Panc1 (cell line): ENCODE measurements around the gene NME2. TPM values are rescaled to one million over a fixed set of nuclear protein-coding genes. Genes with fewer than 3 reads are reported as not detected.
"Not testable (repeated sequence)": the region's sequence is repeated elsewhere in the genome, so short reads cannot be mapped to it uniquely, and the experiment has no call there.

Experiments used
- ATAC-seq: fragments of 200-7000 bp; cut with Tn5 transposase; 2 replicates; pipeline ENCODE4 v1.9.1; 2020; ENCODE audit warnings: mild to moderate bottlenecking, moderate library complexity
- BruUV-seq: library from RNA; stranded (reverse); fragments of 400-500 nt; replicated peaks from 2 replicates; lab custom pipeline; 2021; lab: Mats Ljungman, UMichigan
- CTCF ChIA-PET: fragments of 300-600 bp; sonication (Branson Sonifier 250); formaldehyde crosslinking; loops from one replicate; lab custom pipeline; 2022; ENCODE audit warnings: antibody characterized with exemption; lab: Charles Lee
- POLR2A ChIA-PET: fragments of 300-600 bp; sonication (Branson Sonifier 250); formaldehyde crosslinking; loops from one replicate; lab custom pipeline; 2022; ENCODE audit warnings: antibody characterized with exemption; lab: Charles Lee
- DNase-seq: peaks from one replicate; pipeline ENCODE4 v3.0.0-alpha.2; 2010; ENCODE audit warnings: low read depth, low spot score
- H3K27ac ChIP-seq: 2 replicates; pipeline ENCODE4 v1.5.1; 2011; ENCODE audit warnings: mild to moderate bottlenecking, low read length, inconsistent platforms
- H3K27me3 ChIP-seq: fragments of 200-500 bp; sonication (Bioruptor generic); 2 replicates; pipeline ENCODE4 v1.6.0; 2014; ENCODE audit warnings: low read length, inconsistent platforms; ENCODE audit not compliant: control insufficient read depth, insufficient read depth
- H3K36me3 ChIP-seq: fragments of 200-500 bp; sonication (Bioruptor generic); 2 replicates; pipeline ENCODE4 v1.5.1; 2014; ENCODE audit warnings: inconsistent platforms, mild to moderate bottlenecking, low read length, moderate library complexity; ENCODE audit not compliant: control insufficient read depth, insufficient read depth
- H3K4me1 ChIP-seq: 2 replicates; pipeline ENCODE4 v1.5.1; 2011; ENCODE audit warnings: inconsistent platforms, mild to moderate bottlenecking, low read length, moderate library complexity; ENCODE audit not compliant: control insufficient read depth, insufficient read depth
- H3K4me3 ChIP-seq, 2 experiments: 2 replicates each; pipeline ENCODE4 v1.5.1; 2011 to 2012; ENCODE audit warnings: low read depth in 2 of 2, low read length in 2 of 2, mild to moderate bottlenecking in 2 of 2, inconsistent platforms in 1 of 2, moderate library complexity in 1 of 2
- H3K9me3 ChIP-seq: fragments of 200-500 bp; sonication (Bioruptor generic); 2 replicates; pipeline ENCODE4 v1.5.1; 2014; ENCODE audit warnings: low read depth, mild to moderate bottlenecking, inconsistent platforms, low read length, moderate library complexity; ENCODE audit not compliant: control insufficient read depth, insufficient read depth
- CTCF ChIP-seq: fragments of 450-650 bp; IDR thresholded peaks from 2 replicates; pipeline ENCODE4 v1.5.1; 2017; ENCODE audit warnings: mild to moderate bottlenecking
- POLR2AphosphoS5 ChIP-seq: IDR thresholded peaks from 2 replicates; pipeline ENCODE4 v1.6.1; 2012; ENCODE audit warnings: mild to moderate bottlenecking, low read depth, low read length, moderate library complexity
- REST ChIP-seq, 2 experiments: IDR thresholded peaks; 2 replicates each; pipeline ENCODE4 v1.6.1; 2011 to 2012; ENCODE audit warnings: low read depth in 2 of 2, control low read depth in 1 of 2, low read length in 1 of 2, mild to moderate bottlenecking in 1 of 2, moderate library complexity in 1 of 2; ENCODE audit not compliant: insufficient read depth in 1 of 2
- SIN3A ChIP-seq: IDR thresholded peaks from 2 replicates; pipeline ENCODE4 v1.6.1; 2012; ENCODE audit warnings: low read depth, mild to moderate bottlenecking, low read length, moderate library complexity, borderline replicate concordance; ENCODE audit not compliant: insufficient read depth
- TCF7L2 ChIP-seq: IDR thresholded peaks from 2 replicates; pipeline ENCODE4 v1.6.1; 2011; ENCODE audit warnings: mild to moderate bottlenecking, low read depth, low read length, inconsistent platforms
- in situ Hi-C: cut with HindIII; loops from 2 replicates; pipeline ENCODE4 v1.10.0; 2016; ENCODE audit warnings: low sequenced_read_pairs, low pct_unique_long_range_greater_than_20kb
- intact Hi-C: fragments of 100-400 bp; cut with micrococcal nuclease; formaldehyde crosslinking; loops from one replicate; pipeline ENCODE4 v1.10.0; 2022; ENCODE audit not compliant: unreplicated experiment
- total RNA-seq: library from RNA; stranded (reverse); gene quantifications from one replicate; pipeline ENCODE4 v1.2.1, GENCODE V29; 2021; ENCODE audit not compliant: unreplicated experiment

NME2 gene
- total RNA-seq, 1 experiment from 2014 or later: 1,280 TPM

GRCh38 chr17:51172030-51172429 is 5.8 kb downstream of the NME2 start:
- CTCF ChIA-PET: not testable (repeated sequence)

GRCh38 chr17:51180486-51180885 is 14.3 kb downstream of the NME2 start:
- in situ Hi-C loops: no loop called here
- Histone ChIP-seq H3K4me3 (no peak overlapping the region), H3K4me1 (no peaks in the 10 kb centered on the region), H3K36me3 (peaks cover 21% of the 10 kb centered on the region; the same call in 1 of the 2 replicates), H3K27ac (no peak overlapping the region), H3K9me3 (no peaks in the 10 kb centered on the region), H3K27me3 (no peaks in the 10 kb centered on the region)
- POLR2A ChIA-PET: no interaction called here
- intact Hi-C loops: no loop called here
- CTCF ChIA-PET: no interaction called here
- DNase-seq (no peak), ATAC-seq (no peak)
- TF ChIP-seq TCF7L2 (no peak), SIN3A (no peak), REST (IDR thresholded peaks at IDR 0.05; ENCODE audit: insufficient read depth in 1 of 2, low read depth in 2 of 2, low read length in 1 of 2) (no peak), POLR2AphosphoS5 (no peak), CTCF (no peak)
- no TSS peak for BruUV-seq

More at GRCh38 chr17:51172030-51172429, 5.8 kb downstream of the NME2 start:
- H3K36me3 ChIP-seq: peaks cover 15% of the 10 kb centered on the region
- H3K4me1 ChIP-seq, intact Hi-C loops, DNase-seq, BruUV-seq, POLR2A ChIA-PET, in situ Hi-C loops, H3K27ac ChIP-seq, H3K4me3 ChIP-seq, H3K9me3 ChIP-seq, ATAC-seq, H3K27me3 ChIP-seq: not testable (repeated sequence)

- H3K27ac ChIP-seq: no peak overlapping the region
- intact Hi-C loops (no loop called here), in situ Hi-C loops (no loop called here)
- H3K9me3 ChIP-seq: no peaks in the 10 kb centered on the region
- peaks cover 14% of the 10 kb centered on the region; the same call in 1 of the 2 replicates for H3K36me3 ChIP-seq
- no peak overlapping the region for H3K4me3 ChIP-seq
- H3K27me3 ChIP-seq: no peaks in the 10 kb centered on the region
- TF ChIP-seq CTCF (no peak), POLR2AphosphoS5 (no peak), SIN3A (no peak), TCF7L2 (no peak), REST (IDR thresholded peaks at IDR 0.05; ENCODE audit: insufficient read depth in 1 of 2, low read depth in 2 of 2, low read length in 1 of 2) (no peak)
- DNase-seq: no peak
- ChIA-PET CTCF (no interaction called here), POLR2A (no interaction called here)
- BruUV-seq: no TSS peak
- no peaks in the 10 kb centered on the region for H3K4me1 ChIP-seq
- ATAC-seq: no peak
Measured at GRCh38 chr17:51184124-51184523, 17.9 kb downstream of the NME2 start.
